Rectal smooth muscle tissue (tissue), 1 donor: ENCODE measurements around the gene SPSB1.
"Not testable (repeated sequence)": the region's sequence is repeated elsewhere in the genome, so short reads cannot be mapped to it uniquely, and the experiment has no call there.

Experiments used
- H3K27ac ChIP-seq: one replicate; pipeline ENCODE4 v1.7.0; 2013; ENCODE audit warnings: low read depth, low read length, inconsistent platforms
- H3K27me3 ChIP-seq: one replicate; pipeline ENCODE4 v1.7.0; 2013; ENCODE audit warnings: low read length; ENCODE audit not compliant: control insufficient read depth, insufficient read depth
- H3K36me3 ChIP-seq: one replicate; pipeline ENCODE4 v1.7.0; 2013; ENCODE audit warnings: low read length; ENCODE audit not compliant: control insufficient read depth, insufficient read depth
- H3K4me1 ChIP-seq: one replicate; pipeline ENCODE4 v1.7.0; 2013; ENCODE audit warnings: low read length; ENCODE audit not compliant: control insufficient read depth, insufficient read depth
- H3K4me3 ChIP-seq: one replicate; pipeline ENCODE4 v1.7.0; 2013; ENCODE audit warnings: low read length
- H3K9ac ChIP-seq: one replicate; pipeline ENCODE4 v1.7.0; 2013; ENCODE audit warnings: low read length

SPSB1 gene

GRCh38 chr1:9289711-9290485 lies 2.8 kb upstream of the SPSB1 start:
- H3K4me1 ChIP-seq: peaks cover 9% of the 10 kb centered on the region
- H3K4me3 ChIP-seq: no peak overlapping the region
- H3K27me3 ChIP-seq: no peaks in the 10 kb centered on the region
- no peaks in the 10 kb centered on the region for H3K36me3 ChIP-seq
- no peak overlapping the region for H3K9ac ChIP-seq
- no peak overlapping the region for H3K27ac ChIP-seq

- peak overlapping the region; percentile 71 for H3K4me3 ChIP-seq
- peaks cover 15% of the 10 kb centered on the region for H3K4me1 ChIP-seq
- H3K27ac ChIP-seq: peak overlapping the region; percentile 94
- H3K27me3 ChIP-seq: no peaks in the 10 kb centered on the region
- no peaks in the 10 kb centered on the region for H3K36me3 ChIP-seq
- H3K9ac ChIP-seq: peak overlapping the region; percentile 27
Observed at GRCh38 chr1:9291914-9292360, 757 bp upstream of the SPSB1 start.

GRCh38 chr1:9293241-9293532 lies 493 bp downstream of the SPSB1 start:
- Histone ChIP-seq H3K27me3 (no peaks in the 10 kb centered on the region), H3K4me1 (peaks cover 19% of the 10 kb centered on the region), H3K4me3 (peak overlapping the region; percentile 91), H3K36me3 (no peaks in the 10 kb centered on the region), H3K9ac (no peak overlapping the region), H3K27ac (peak overlapping the region; percentile 84)

GRCh38 chr1:9293533-9294404 lies 1.1 kb downstream of the SPSB1 start:
- peak overlapping the region; percentile 91 for H3K4me3 ChIP-seq
- peak overlapping the region; percentile 84 for H3K27ac ChIP-seq
- peak overlapping the region; percentile 74 for H3K9ac ChIP-seq
- no peaks in the 10 kb centered on the region for H3K36me3 ChIP-seq
- peaks cover 19% of the 10 kb centered on the region for H3K4me1 ChIP-seq
- no peaks in the 10 kb centered on the region for H3K27me3 ChIP-seq

- Histone ChIP-seq H3K4me1 (peaks cover 19% of the 10 kb centered on the region), H3K27ac (peak overlapping the region; percentile 84), H3K9ac (peak overlapping the region; percentile 74), H3K27me3 (no peaks in the 10 kb centered on the region), H3K4me3 (peak overlapping the region; percentile 91), H3K36me3 (no peaks in the 10 kb centered on the region)
Observed at GRCh38 chr1:9294405-9294773, 1.7 kb downstream of the SPSB1 start.

- H3K27me3 ChIP-seq: no peaks in the 10 kb centered on the region
- H3K36me3 ChIP-seq: no peaks in the 10 kb centered on the region
- no peak overlapping the region for H3K9ac ChIP-seq
- peak overlapping the region; percentile 84 for H3K27ac ChIP-seq
- peaks cover 20% of the 10 kb centered on the region for H3K4me1 ChIP-seq
- peak overlapping the region; percentile 91 for H3K4me3 ChIP-seq
Observed at GRCh38 chr1:9294910-9295636, 2.4 kb downstream of the SPSB1 start.

GRCh38 chr1:9295884-9296283 lies 3.2 kb downstream of the SPSB1 start:
- Histone ChIP-seq H3K4me3 (no peak overlapping the region), H3K27me3 (no peaks in the 10 kb centered on the region), H3K27ac (no peak overlapping the region), H3K9ac (no peak overlapping the region), H3K36me3 (peaks cover 2% of the 10 kb centered on the region), H3K4me1 (peaks cover 22% of the 10 kb centered on the region)

GRCh38 chr1:9296850-9297249 lies 4.2 kb downstream of the SPSB1 start:
- Histone ChIP-seq H3K27ac (no peak overlapping the region), H3K36me3 (peaks cover 2% of the 10 kb centered on the region), H3K27me3 (no peaks in the 10 kb centered on the region), H3K4me3 (no peak overlapping the region), H3K9ac (no peak overlapping the region), H3K4me1 (peaks cover 22% of the 10 kb centered on the region)

GRCh38 chr1:9297831-9298230 lies 5.1 kb downstream of the SPSB1 start:
- H3K9ac ChIP-seq: no peak overlapping the region
- H3K4me1 ChIP-seq: peaks cover 29% of the 10 kb centered on the region

GRCh38 chr1:9298282-9298681 lies 5.6 kb downstream of the SPSB1 start:
- H3K4me1 ChIP-seq: peaks cover 34% of the 10 kb centered on the region
- no peak overlapping the region for H3K9ac ChIP-seq
- no peaks in the 10 kb centered on the region for H3K27me3 ChIP-seq
- peaks cover 2% of the 10 kb centered on the region for H3K36me3 ChIP-seq
- H3K4me3 ChIP-seq: no peak overlapping the region
- H3K27ac ChIP-seq: no peak overlapping the region

More at GRCh38 chr1:9297831-9298230, 5.1 kb downstream of the SPSB1 start:
- Histone ChIP-seq H3K36me3 (peaks cover 2% of the 10 kb centered on the region), H3K27me3 (no peaks in the 10 kb centered on the region), H3K4me3 (no peak overlapping the region), H3K27ac (no peak overlapping the region)

- peaks cover 31% of the 10 kb centered on the region for H3K4me1 ChIP-seq
- H3K27me3 ChIP-seq, H3K9ac ChIP-seq, H3K4me3 ChIP-seq, H3K27ac ChIP-seq, H3K36me3 ChIP-seq: not testable (repeated sequence)
Observed at GRCh38 chr1:9299571-9300541, 7.2 kb downstream of the SPSB1 start.
